Endothelial cell of umbilical vein (primary cell): Measurements from ENCODE around the gene FAM221B. TPM values are rescaled to one million over a fixed set of nuclear protein-coding genes. Genes with fewer than 3 reads are reported as not detected.

Source experiments
- BruUV-seq: library from RNA; stranded (reverse); fragments of 400-500 nt; replicated peaks from 2 replicates; lab custom pipeline; 2021; lab: Mats Ljungman, UMichigan
- CTCF ChIA-PET: fragments of 300-600, 350-600 bp; sonication (Branson Sonifier 250); formaldehyde crosslinking; loops from one replicate; lab custom pipeline; 2021; ENCODE audit warnings: antibody characterized with exemption, inconsistent platforms; lab: Charles Lee
- POLR2A ChIA-PET: fragments of 300-600, 350-600 bp; sonication (Branson Sonifier 250); formaldehyde crosslinking; loops from one replicate; lab custom pipeline; 2021; ENCODE audit warnings: antibody characterized with exemption, inconsistent platforms; lab: Charles Lee
- DNase-seq: peaks from one replicate; pipeline ENCODE4 v3.0.0-alpha.2; 2011; ENCODE audit warnings: low read depth, low spot score
- FAIRE-seq: peaks from 2 replicates; lab custom pipeline; 2011; peaks lifted over from hg19 to GRCh38; lab: Jason Lieb, UNC
- H2AFZ ChIP-seq: 2 replicates; pipeline ENCODE4 v1.6.0; 2012; ENCODE audit warnings: low read depth, low read length, control low read depth, inconsistent platforms
- H3K27ac ChIP-seq: 2 replicates; pipeline ENCODE4 v1.5.1; 2011; ENCODE audit warnings: low read depth, mild to moderate bottlenecking, control low read depth, low read length, moderate library complexity; ENCODE audit not compliant: insufficient read depth
- H3K27me3 ChIP-seq, 2 experiments: 2 replicates each; pipeline versions ENCODE4 v1.6.0 to v1.6.1; 2011; ENCODE audit warnings: low read length in 2 of 2, mixed read lengths in 1 of 2; ENCODE audit not compliant: control insufficient read depth in 2 of 2, insufficient read depth in 2 of 2
- H3K36me3 ChIP-seq, 2 experiments: 2 replicates in 1 of 2; 3 replicates in 1 of 2; pipeline ENCODE4 v1.5.1; 2011; ENCODE audit warnings: low read length in 2 of 2, mild to moderate bottlenecking in 1 of 2, moderate library complexity in 1 of 2; ENCODE audit not compliant: control insufficient read depth in 2 of 2, insufficient read depth in 2 of 2; ENCODE audit errors: extremely low read depth in 1 of 2
- H3K4me1 ChIP-seq: 3 replicates; pipeline ENCODE4 v1.5.1; 2011; ENCODE audit warnings: mild to moderate bottlenecking, low read length; ENCODE audit not compliant: control insufficient read depth, insufficient read depth; ENCODE audit errors: extremely low read depth
- H3K4me2 ChIP-seq: 2 replicates; pipeline ENCODE4 v1.6.1; 2011; ENCODE audit warnings: low read length, control low read depth, mixed read lengths; ENCODE audit not compliant: insufficient read depth
- H3K4me3 ChIP-seq, 3 experiments: fragments of 200-600 bp in 1 of 3; sonication (generic), shearing (Covaris generic) in 1 of 3; replicated peaks in 1 of 3; 2 replicates each; pipeline ENCODE4 v1.5.1; 2011 to 2016; ENCODE audit warnings: control low read depth in 3 of 3, low read length in 3 of 3, mild to moderate bottlenecking in 2 of 3, inconsistent platforms in 1 of 3, low read depth in 1 of 3, moderate library complexity in 1 of 3; ENCODE audit not compliant: insufficient read depth in 1 of 3
- H3K79me2 ChIP-seq: 2 replicates; pipeline ENCODE4 v1.6.0; 2012; ENCODE audit warnings: low read length, inconsistent platforms; ENCODE audit not compliant: control insufficient read depth, insufficient read depth
- H3K9ac ChIP-seq: replicated peaks from 2 replicates; pipeline ENCODE3; 2011; ENCODE audit warnings: low read length, control low read depth; ENCODE audit not compliant: insufficient read depth; ENCODE audit errors: extremely low read depth
- H3K9me1 ChIP-seq: replicated peaks from 3 replicates; pipeline ENCODE4 v1.6.0; 2011; ENCODE audit warnings: mild to moderate bottlenecking, low read length; ENCODE audit not compliant: control insufficient read depth, insufficient read depth; ENCODE audit errors: extremely low read depth
- H3K9me3 ChIP-seq: replicated peaks from 2 replicates; pipeline ENCODE4 v1.5.1; 2012; ENCODE audit warnings: low read length, inconsistent platforms; ENCODE audit not compliant: control insufficient read depth, insufficient read depth
- H4K20me1 ChIP-seq: replicated peaks from 2 replicates; pipeline ENCODE3; 2011; ENCODE audit warnings: mild to moderate bottlenecking, low read length; ENCODE audit not compliant: control insufficient read depth, insufficient read depth; ENCODE audit errors: extremely low read depth
- CTCF ChIP-seq, 2 donors: IDR thresholded peaks; 1 replicate in 1 of 2; 2 replicates in 1 of 2; pipeline ENCODE4 v1.5.1; 2011; ENCODE audit warnings: low read length in 2 of 2, mild to moderate bottlenecking in 2 of 2, moderate library complexity in 2 of 2, control low read depth in 1 of 2, inconsistent platforms in 1 of 2, low read depth in 1 of 2; ENCODE audit not compliant: insufficient read depth in 1 of 2; ENCODE audit errors: extremely low read depth in 1 of 2
- EZH2 ChIP-seq: IDR thresholded peaks from 2 replicates; pipeline ENCODE4 v1.6.1; 2012; ENCODE audit warnings: borderline replicate concordance, low read depth, mild to moderate bottlenecking, moderate library complexity, low read length, inconsistent platforms; ENCODE audit not compliant: severe bottlenecking
- FOS ChIP-seq: IDR thresholded peaks from 2 replicates; pipeline ENCODE4 v1.6.1; 2011; ENCODE audit warnings: mild to moderate bottlenecking, low read length, moderate library complexity, borderline replicate concordance; ENCODE audit not compliant: insufficient read depth
- GATA2 ChIP-seq: IDR thresholded peaks from 2 replicates; pipeline ENCODE4 v1.7.0; 2011; ENCODE audit warnings: low read depth, mild to moderate bottlenecking, moderate library complexity, mixed read lengths, low read length; ENCODE audit not compliant: insufficient read length, insufficient read depth
- JUN ChIP-seq: IDR thresholded peaks from 2 replicates; pipeline ENCODE4 v1.6.1; 2011; ENCODE audit warnings: borderline replicate concordance, low read depth; ENCODE audit not compliant: insufficient read length, insufficient read depth
- MAX ChIP-seq: IDR thresholded peaks from 2 replicates; pipeline ENCODE4 v1.6.1; 2011; ENCODE audit not compliant: insufficient read depth, insufficient read length
- MYC ChIP-seq: IDR thresholded peaks from one replicate; pipeline ENCODE4 v1.6.1; 2011; ENCODE audit warnings: mild to moderate bottlenecking, low read depth, low read length
- POLR2A ChIP-seq: IDR thresholded peaks from 2 replicates; pipeline ENCODE4 v1.6.1; 2012; ENCODE audit warnings: low read depth, mild to moderate bottlenecking, control low read depth, low read length
- POLR2AphosphoS5 ChIP-seq: IDR thresholded peaks from 2 replicates; pipeline ENCODE4 v1.6.1; 2012; ENCODE audit warnings: low read depth, mild to moderate bottlenecking, control low read depth, low read length, moderate library complexity; ENCODE audit not compliant: insufficient read depth
- dilution Hi-C: fragments of 300-500 bp; cut with MboI; formaldehyde crosslinking; loops from one replicate; pipeline ENCODE4 v1.15.0; 2019; ENCODE audit warnings: low sequenced_read_pairs; ENCODE audit not compliant: extremely low pct_ligation_motif_present
- intact Hi-C: fragments of 100-400 bp; cut with micrococcal nuclease; formaldehyde crosslinking; loops from one replicate; pipeline ENCODE4 v1.10.0; 2022
- polyA plus RNA-seq, 4 experiments: library from polyadenylated mRNA; depleted of rRNA in 3 of 4; stranded (reverse) in 3 of 4; unstranded in 1 of 4; fragments of >200 nt; gene quantifications; 2 replicates each; pipeline versions ENCODE4 v1.2.1 to v1.2.3, GENCODE V29; 2011 to 2012; ENCODE audit warnings: missing spikeins in 1 of 4
- total RNA-seq: library from RNA; stranded (reverse); gene quantifications from 2 replicates; pipeline ENCODE4 v1.2.3, GENCODE V29; 2021

Gene FAM221B
- total and polyA plus RNA-seq, 2 donors (not counting 3 experiments of a cell fraction or from before 2014, with no cell fraction given), result not detected

- no peaks in the 10 kb centered on the region for H3K9me1 ChIP-seq
- H3K79me2 ChIP-seq, result no peaks in the 10 kb centered on the region
- peak within 1 kb of the TSS; percentile 8 to 56 (median 25) for H3K4me3 ChIP-seq
- peaks cover 21% of the 10 kb centered on the region for H3K4me1 ChIP-seq
- POLR2A ChIA-PET, result no interaction called here
- H3K36me3 ChIP-seq, result no peaks in the 10 kb centered on the region
- DNase-seq, result peak; percentile 90
- H4K20me1 ChIP-seq, result no peaks in the 10 kb centered on the region
- peak within 1 kb of the TSS; percentile 81 for H2AFZ ChIP-seq
- CTCF ChIA-PET, result interaction anchor here (0.7 to 5.8 kb wide), 14 partner anchors 14 to 116 kb away, joined by 3 to 130 read pairs (median 4); partner anchors contain the start of genes CREB3, GBA2, NPR2 and RGP1
- intact Hi-C loops, result loop anchor here (2.0 kb wide), 2 partner anchors 13 to 55 kb away; no protein-coding TSS in a partner anchor
- H3K27me3 ChIP-seq, result no peaks in the 10 kb centered on the region
- no TSS peak for BruUV-seq
- peak within 1 kb of the TSS; percentile 16 for H3K27ac ChIP-seq
- peak within 1 kb of the TSS; percentile 73 for H3K4me2 ChIP-seq
- H3K9me3 ChIP-seq, result no peaks in the 10 kb centered on the region
- FAIRE-seq, result peak; percentile 96
- peak within 1 kb of the TSS; percentile 25 for H3K9ac ChIP-seq
- dilution Hi-C loops, result no loop called here
- peak; percentile 59 for TF ChIP-seq POLR2A
- TF ChIP-seq JUN, result no peak
- no peak for TF ChIP-seq EZH2
- TF ChIP-seq POLR2AphosphoS5, result peak; percentile 52
- no peak for TF ChIP-seq GATA2
- no peak for TF ChIP-seq CTCF (IDR thresholded peaks at IDR 0.05; ENCODE audit: extremely low read depth in 1 of 2, insufficient read depth in 1 of 2, low read depth in 1 of 2, low read length in 2 of 2)
- no peak for TF ChIP-seq FOS
- TF ChIP-seq MYC, result no peak
- TF ChIP-seq MAX, result no peak
Observed at GRCh38 chr9:35812025-35812602, 16.4 kb downstream of the FAM221B start, which contains the start of gene SPAG8. Gene SPAG8 (minus strand): TSS chr9:35812262. CDS start chr9:35812147, 115 bp downstream.
